ENCODE results near the gene KIT.
A peak's percentile ranks its signal among the peaks of the same experiment; 100 is the strongest.

The KIT gene

GRCh38 chr4:54669831-54670230 lies 12.1 kb downstream of the KIT start:
- Mint-ChIP-seq H3K4me1 (no peaks in the 10 kb centered on the region), H3K36me3 (no peaks in the 10 kb centered on the region), H3K27ac (no peak overlapping the region), H3K4me3 (no peak overlapping the region), H3K9me3 (no peaks in the 10 kb centered on the region), H3K27me3 (peaks cover 23% of the 10 kb centered on the region)
- no peak for DNase-seq
- CTCF ChIA-PET = no interaction called here

- Mint-ChIP-seq H3K4me3 (no peak overlapping the region), H3K4me1 (peaks cover 2% of the 10 kb centered on the region), H3K36me3 (no peaks in the 10 kb centered on the region), H3K27me3 (peaks cover 12% of the 10 kb centered on the region), H3K27ac (no peak overlapping the region), H3K9me3 (no peaks in the 10 kb centered on the region)
- no peak for DNase-seq
- CTCF ChIA-PET = no interaction called here
These were observed 18.1 kb downstream of the KIT start for GRCh38 chr4:54675721-54676461.

- Mint-ChIP-seq H3K4me1 (peaks cover 2% of the 10 kb centered on the region), H3K9me3 (no peaks in the 10 kb centered on the region), H3K27ac (no peak overlapping the region), H3K36me3 (no peaks in the 10 kb centered on the region), H3K27me3 (peaks cover 12% of the 10 kb centered on the region), H3K4me3 (no peak overlapping the region)
- no peak for DNase-seq
- CTCF ChIA-PET = no interaction called here
These were observed 18.9 kb downstream of the KIT start for GRCh38 chr4:54676658-54677057.

GRCh38 chr4:54677416-54677815 lies 19.7 kb downstream of the KIT start:
- CTCF ChIA-PET = no interaction called here
- DNase-seq = no peak
- H3K27ac Mint-ChIP-seq = no peak overlapping the region
- H3K4me1 Mint-ChIP-seq = peaks cover 2% of the 10 kb centered on the region
- no peaks in the 10 kb centered on the region for H3K9me3 Mint-ChIP-seq
- peaks cover 12% of the 10 kb centered on the region for H3K27me3 Mint-ChIP-seq
- H3K4me3 Mint-ChIP-seq = no peak overlapping the region
- H3K36me3 Mint-ChIP-seq = no peaks in the 10 kb centered on the region

- DNase-seq = no peak
- H3K9me3 Mint-ChIP-seq = no peaks in the 10 kb centered on the region
- CTCF ChIA-PET = interaction anchor here (1.3 kb wide), 1 partner anchor 268 kb away, joined by 3 read pairs; no protein-coding TSS in a partner anchor
- no peak overlapping the region for H3K4me3 Mint-ChIP-seq
- H3K4me1 Mint-ChIP-seq = peaks cover 2% of the 10 kb centered on the region
- H3K27ac Mint-ChIP-seq = no peak overlapping the region
- no peaks in the 10 kb centered on the region for H3K36me3 Mint-ChIP-seq
- H3K27me3 Mint-ChIP-seq = peaks cover 12% of the 10 kb centered on the region
These were observed 20.3 kb downstream of the KIT start for GRCh38 chr4:54677853-54678650.

GRCh38 chr4:54678826-54679225 lies 21.1 kb downstream of the KIT start:
- Mint-ChIP-seq H3K9me3 (no peaks in the 10 kb centered on the region), H3K4me1 (peaks cover 6% of the 10 kb centered on the region), H3K27me3 (peaks cover 12% of the 10 kb centered on the region), H3K36me3 (no peaks in the 10 kb centered on the region), H3K4me3 (no peak overlapping the region), H3K27ac (no peak overlapping the region)
- CTCF ChIA-PET = interaction anchor here (1.3 kb wide), 1 partner anchor 267 kb away, joined by 3 read pairs; no protein-coding TSS in a partner anchor
- DNase-seq = no peak

GRCh38 chr4:54679813-54680212 lies 22.1 kb downstream of the KIT start:
- H3K4me3 Mint-ChIP-seq = no peak overlapping the region
- DNase-seq = no peak
- H3K27me3 Mint-ChIP-seq = peaks cover 7% of the 10 kb centered on the region
- H3K27ac Mint-ChIP-seq = no peak overlapping the region
- CTCF ChIA-PET = interaction anchor here (1.6 kb wide), 1 partner anchor 281 kb away, joined by 6 read pairs; no protein-coding TSS in a partner anchor
- no peaks in the 10 kb centered on the region for H3K9me3 Mint-ChIP-seq
- H3K4me1 Mint-ChIP-seq = peaks cover 16% of the 10 kb centered on the region
- H3K36me3 Mint-ChIP-seq = no peaks in the 10 kb centered on the region

- Mint-ChIP-seq H3K4me1 (peaks cover 27% of the 10 kb centered on the region), H3K27me3 (no peaks in the 10 kb centered on the region), H3K27ac (peak overlapping the region; percentile 3), H3K4me3 (no peak overlapping the region), H3K9me3 (no peaks in the 10 kb centered on the region), H3K36me3 (no peaks in the 10 kb centered on the region)
- peak; percentile 72 for DNase-seq
- CTCF ChIA-PET = interaction anchor here (0.7 to 5.4 kb wide), 5 partner anchors 23 to 284 kb away, joined by 3 to 59 read pairs (median 4); no protein-coding TSS in a partner anchor
These were observed 26.0 kb downstream of the KIT start for GRCh38 chr4:54683616-54684346.

GRCh38 chr4:54685810-54686209 lies 28.1 kb downstream of the KIT start:
- no peaks in the 10 kb centered on the region for H3K9me3 Mint-ChIP-seq
- CTCF ChIA-PET = interaction anchor here (0.9 to 5.4 kb wide), 3 partner anchors 155 to 276 kb away, joined by 3 to 59 read pairs (median 28); no protein-coding TSS in a partner anchor
- H3K27ac Mint-ChIP-seq = no peak overlapping the region
- H3K4me1 Mint-ChIP-seq = peaks cover 25% of the 10 kb centered on the region
- DNase-seq = no peak
- H3K4me3 Mint-ChIP-seq = no peak overlapping the region
- no peaks in the 10 kb centered on the region for H3K36me3 Mint-ChIP-seq
- H3K27me3 Mint-ChIP-seq = no peaks in the 10 kb centered on the region

GRCh38 chr4:54687887-54688841 lies 30.4 kb downstream of the KIT start:
- Mint-ChIP-seq H3K4me3 (no peak overlapping the region), H3K4me1 (peaks cover 25% of the 10 kb centered on the region), H3K36me3 (no peaks in the 10 kb centered on the region), H3K9me3 (no peaks in the 10 kb centered on the region), H3K27me3 (peaks cover 6% of the 10 kb centered on the region), H3K27ac (no peak overlapping the region)
- DNase-seq = no peak
- CTCF ChIA-PET = interaction anchor here (0.8 to 2.1 kb wide), 3 partner anchors 258 to 283 kb away, joined by 3 to 9 read pairs (median 5); no protein-coding TSS in a partner anchor

GRCh38 chr4:54695337-54695736 lies 37.6 kb downstream of the KIT start:
- H3K9me3 Mint-ChIP-seq = no peaks in the 10 kb centered on the region
- H3K4me1 Mint-ChIP-seq = no peaks in the 10 kb centered on the region
- H3K4me3 Mint-ChIP-seq = no peak overlapping the region
- DNase-seq = no peak
- no peak overlapping the region for H3K27ac Mint-ChIP-seq
- H3K27me3 Mint-ChIP-seq = peaks cover 6% of the 10 kb centered on the region
- no peaks in the 10 kb centered on the region for H3K36me3 Mint-ChIP-seq
- CTCF ChIA-PET = no interaction called here

- Mint-ChIP-seq H3K4me3 (no peak overlapping the region), H3K27me3 (peaks cover 6% of the 10 kb centered on the region), H3K9me3 (no peaks in the 10 kb centered on the region), H3K36me3 (no peaks in the 10 kb centered on the region), H3K27ac (no peak overlapping the region), H3K4me1 (no peaks in the 10 kb centered on the region)
- DNase-seq = no peak
- CTCF ChIA-PET = interaction anchor here (1.0 kb wide), 1 partner anchor 462 kb away, joined by 3 read pairs; no protein-coding TSS in a partner anchor
These were observed 38.0 kb downstream of the KIT start for GRCh38 chr4:54695788-54696187.

- CTCF ChIA-PET = interaction anchor here (1.0 kb wide), 1 partner anchor 463 kb away, joined by 3 read pairs; no protein-coding TSS in a partner anchor
- Mint-ChIP-seq H3K27me3 (peaks cover 1% of the 10 kb centered on the region), H3K9me3 (no peaks in the 10 kb centered on the region), H3K4me1 (no peaks in the 10 kb centered on the region), H3K27ac (no peak overlapping the region), H3K4me3 (no peak overlapping the region), H3K36me3 (no peaks in the 10 kb centered on the region)
- DNase-seq = no peak
These were observed 38.9 kb downstream of the KIT start for GRCh38 chr4:54696649-54697048.

All from activated naive CD4-positive, alpha-beta T cell treated with anti-CD3 and anti-CD28 coated beads, Interleukin-2, amount 10 ng/mL, durations not matched to agents 7 days and 5 days (primary cell).